Naive B cell (primary cell): ENCODE measurements around the gene SLC45A1. TPM values are rescaled to one million over a fixed set of nuclear protein-coding genes. Genes with fewer than 3 reads are reported as not detected.

ENCODE experiments used
- ATAC-seq, 2 donors: fragments of 150-1000 bp; cut with Tn5 transposase; 2 replicates each; pipeline ENCODE4 v1.10.0; 2021; ENCODE audit warnings: low read depth in 2 of 2, mild to moderate bottlenecking in 2 of 2, moderate library complexity in 2 of 2
- DNase-seq: peaks from one replicate; pipeline ENCODE4 v3.0.0; 2022
- H3K27ac Mint-ChIP-seq, 6 donors: one replicate each; pipeline ENCODE4 v1.8.0; 2020 to 2022; ENCODE audit warnings: mild to moderate bottlenecking in 6 of 6, mixed read lengths in 6 of 6, moderate library complexity in 5 of 6, inconsistent platforms in 2 of 6
- H3K27me3 Mint-ChIP-seq, 3 donors: one replicate each; pipeline ENCODE4 v1.8.0; 2021 to 2022; ENCODE audit warnings: mixed read lengths in 3 of 3, mild to moderate bottlenecking in 1 of 3
- H3K36me3 Mint-ChIP-seq, 2 donors: one replicate each; pipeline ENCODE4 v1.8.0; 2020 to 2022; ENCODE audit warnings: mixed read lengths in 2 of 2, inconsistent platforms in 1 of 2, mild to moderate bottlenecking in 1 of 2
- H3K4me1 Mint-ChIP-seq, 3 donors: one replicate each; pipeline ENCODE4 v1.8.0; 2020 to 2022; ENCODE audit warnings: mixed read lengths in 3 of 3, inconsistent platforms in 1 of 3, mild to moderate bottlenecking in 1 of 3, moderate library complexity in 1 of 3
- H3K4me3 Mint-ChIP-seq, 8 donors: one replicate each; pipeline ENCODE4 v1.8.0; 2020 to 2022; ENCODE audit warnings: mild to moderate bottlenecking in 8 of 8, mixed read lengths in 8 of 8, moderate library complexity in 8 of 8, inconsistent platforms in 2 of 8
- H3K9me3 Mint-ChIP-seq, 7 donors: one replicate each; pipeline ENCODE4 v1.8.0; 2020 to 2022; ENCODE audit warnings: mixed read lengths in 7 of 7, mild to moderate bottlenecking in 5 of 7, inconsistent platforms in 2 of 7, moderate library complexity in 1 of 7
- polyA plus RNA-seq, 6 donors: library from polyadenylated mRNA; unstranded; fragments of 300-500 nt; fragmentation: Illumina TruSeq; gene quantifications; one replicate each; pipeline ENCODE4 v1.2.3, GENCODE V29; 2021; ENCODE audit warnings: low read depth in 6 of 6

SLC45A1 gene
- polyA plus RNA-seq, 6 donors from 2014 or later = 0.09 to 0.26 (median 0.24) TPM; not detected in 3

- peaks cover 2 to 11% (median 5%) of the 10 kb centered on the region in 7 donors for H3K9me3 Mint-ChIP-seq
- DNase-seq (no peak), ATAC-seq (no peak)
- H3K36me3 Mint-ChIP-seq = no peaks in the 10 kb centered on the region
- H3K27me3 Mint-ChIP-seq = peaks cover 0 to 4% (median 0%) of the 10 kb centered on the region in 3 donors
- no peak overlapping the region for H3K4me3 Mint-ChIP-seq
- H3K27ac Mint-ChIP-seq = no peak overlapping the region
- H3K4me1 Mint-ChIP-seq = no peaks in the 10 kb centered on the region
These were observed 15.5 kb downstream of the SLC45A1 start for GRCh38 chr1:8333246-8333987.

- ATAC-seq (no peak), DNase-seq (no peak)
- no peaks in the 10 kb centered on the region for H3K36me3 Mint-ChIP-seq
- no peak overlapping the region for H3K27ac Mint-ChIP-seq
- H3K27me3 Mint-ChIP-seq = peaks cover 0 to 1% (median 0%) of the 10 kb centered on the region in 3 donors
- H3K9me3 Mint-ChIP-seq = peaks cover 2 to 11% (median 5%) of the 10 kb centered on the region in 7 donors
- no peak overlapping the region for H3K4me3 Mint-ChIP-seq
- H3K4me1 Mint-ChIP-seq = no peaks in the 10 kb centered on the region
These were observed 16.4 kb downstream of the SLC45A1 start for GRCh38 chr1:8334106-8334851.

GRCh38 chr1:8335246-8335645 is 17.3 kb downstream of the SLC45A1 start:
- H3K27me3 Mint-ChIP-seq = peaks cover 0 to 5% (median 0%) of the 10 kb centered on the region in 3 donors

GRCh38 chr1:8337776-8338525 is 20.0 kb downstream of the SLC45A1 start:
- Mint-ChIP-seq H3K4me1 (no peaks in the 10 kb centered on the region), H3K36me3 (no peaks in the 10 kb centered on the region), H3K27ac (no peak overlapping the region), H3K27me3 (peaks cover 0 to 5% (median 0%) of the 10 kb centered on the region in 3 donors), H3K9me3 (peaks cover 2 to 11% (median 5%) of the 10 kb centered on the region in 7 donors), H3K4me3 (peak overlapping the region in 1 of 8 donors; percentile 40)
- ATAC-seq (no peak), DNase-seq (no peak)

More at GRCh38 chr1:8335246-8335645, 17.3 kb downstream of the SLC45A1 start:
- Mint-ChIP-seq H3K9me3 (peaks cover 2 to 11% (median 5%) of the 10 kb centered on the region in 7 donors), H3K36me3 (no peaks in the 10 kb centered on the region), H3K27ac (no peak overlapping the region), H3K4me3 (no peak overlapping the region), H3K4me1 (no peaks in the 10 kb centered on the region)
- DNase-seq = no peak
- no peak for ATAC-seq

- peaks cover 0 to 5% (median 0%) of the 10 kb centered on the region in 3 donors for H3K27me3 Mint-ChIP-seq
- peaks cover 2 to 11% (median 5%) of the 10 kb centered on the region in 7 donors for H3K9me3 Mint-ChIP-seq
- ATAC-seq (no peak), DNase-seq (no peak)
- H3K36me3 Mint-ChIP-seq = no peaks in the 10 kb centered on the region
- H3K4me3 Mint-ChIP-seq = no peak overlapping the region
- H3K4me1 Mint-ChIP-seq = no peaks in the 10 kb centered on the region
- H3K27ac Mint-ChIP-seq = no peak overlapping the region
These were observed 20.8 kb downstream of the SLC45A1 start for GRCh38 chr1:8338526-8339202.

- H3K9me3 Mint-ChIP-seq = peaks cover 2 to 11% (median 5%) of the 10 kb centered on the region in 7 donors
- no peak overlapping the region for H3K4me3 Mint-ChIP-seq
- peaks cover 0 to 5% (median 0%) of the 10 kb centered on the region in 3 donors for H3K27me3 Mint-ChIP-seq
- ATAC-seq (no peak), DNase-seq (no peak)
- no peaks in the 10 kb centered on the region for H3K4me1 Mint-ChIP-seq
- no peaks in the 10 kb centered on the region for H3K36me3 Mint-ChIP-seq
- no peak overlapping the region for H3K27ac Mint-ChIP-seq
These were observed 21.3 kb downstream of the SLC45A1 start for GRCh38 chr1:8339203-8339600.

- no peaks in the 10 kb centered on the region for H3K36me3 Mint-ChIP-seq
- H3K9me3 Mint-ChIP-seq = peaks cover 2 to 11% (median 5%) of the 10 kb centered on the region in 7 donors
- H3K4me1 Mint-ChIP-seq = no peaks in the 10 kb centered on the region
- peaks cover 0 to 5% (median 4%) of the 10 kb centered on the region in 3 donors for H3K27me3 Mint-ChIP-seq
- peak overlapping the region in 1 of 6 donors; percentile 14 for H3K27ac Mint-ChIP-seq
- no peak overlapping the region for H3K4me3 Mint-ChIP-seq
- no peak for DNase-seq
- ATAC-seq = no peak
These were observed 22.5 kb downstream of the SLC45A1 start for GRCh38 chr1:8340448-8340847.

GRCh38 chr1:8342325-8342724 is 24.4 kb downstream of the SLC45A1 start:
- Mint-ChIP-seq H3K4me1 (peaks cover 0 to 5% (median 0%) of the 10 kb centered on the region in 3 donors), H3K4me3 (no peak overlapping the region), H3K27me3 (peaks cover 4 to 10% (median 6%) of the 10 kb centered on the region in 3 donors), H3K36me3 (no peaks in the 10 kb centered on the region), H3K9me3 (peaks cover 0 to 4% (median under 1%) of the 10 kb centered on the region in 7 donors), H3K27ac (no peak overlapping the region)
- ATAC-seq = no peak
- no peak for DNase-seq

- no peaks in the 10 kb centered on the region for H3K36me3 Mint-ChIP-seq
- no peak overlapping the region for H3K27ac Mint-ChIP-seq
- no peak for ATAC-seq
- H3K4me1 Mint-ChIP-seq = peaks cover 0 to 5% (median 0%) of the 10 kb centered on the region in 3 donors
- peaks cover 4 to 10% (median 6%) of the 10 kb centered on the region in 3 donors for H3K27me3 Mint-ChIP-seq
- no peak overlapping the region for H3K4me3 Mint-ChIP-seq
- no peaks in the 10 kb centered on the region for H3K9me3 Mint-ChIP-seq
- no peak for DNase-seq
These were observed 25.1 kb downstream of the SLC45A1 start for GRCh38 chr1:8343044-8343443.

- Mint-ChIP-seq H3K9me3 (no peaks in the 10 kb centered on the region), H3K4me1 (peaks cover 0 to 5% (median 0%) of the 10 kb centered on the region in 3 donors), H3K27ac (no peak overlapping the region), H3K4me3 (no peak overlapping the region), H3K36me3 (no peaks in the 10 kb centered on the region), H3K27me3 (peaks cover 4 to 10% (median 6%) of the 10 kb centered on the region in 3 donors)
- ATAC-seq = no peak
- no peak for DNase-seq
These were observed 25.6 kb downstream of the SLC45A1 start for GRCh38 chr1:8343464-8344001.

GRCh38 chr1:8344893-8345507 is 27.1 kb downstream of the SLC45A1 start:
- Mint-ChIP-seq H3K4me3 (no peak overlapping the region), H3K9me3 (peaks cover 0 to 2% (median 0%) of the 10 kb centered on the region in 7 donors), H3K36me3 (no peaks in the 10 kb centered on the region), H3K4me1 (peaks cover 7 to 10% (median 10%) of the 10 kb centered on the region in 3 donors), H3K27me3 (peaks cover 4 to 6% (median 5%) of the 10 kb centered on the region in 3 donors), H3K27ac (no peak overlapping the region)
- no peak for ATAC-seq
- no peak for DNase-seq
